HG03354 (cell line): ENCODE data around the gene DHRS7B.
"Not testable (repeated sequence)": the region's sequence is repeated elsewhere in the genome, so short reads cannot be mapped to it uniquely, and the experiment has no call there.

Source experiments
- ATAC-seq: cut with Tn5 transposase; IDR thresholded peaks from one replicate; pipeline ENCODE4 v1.9.1; 2021; ENCODE audit warnings: mild to moderate bottlenecking; ENCODE audit not compliant: unreplicated experiment, poor library complexity, severe bottlenecking

DHRS7B gene

GRCh38 chr17:21173543-21173942 lies 46.8 kb downstream of the DHRS7B start:
- no peak for ATAC-seq

DNA sequence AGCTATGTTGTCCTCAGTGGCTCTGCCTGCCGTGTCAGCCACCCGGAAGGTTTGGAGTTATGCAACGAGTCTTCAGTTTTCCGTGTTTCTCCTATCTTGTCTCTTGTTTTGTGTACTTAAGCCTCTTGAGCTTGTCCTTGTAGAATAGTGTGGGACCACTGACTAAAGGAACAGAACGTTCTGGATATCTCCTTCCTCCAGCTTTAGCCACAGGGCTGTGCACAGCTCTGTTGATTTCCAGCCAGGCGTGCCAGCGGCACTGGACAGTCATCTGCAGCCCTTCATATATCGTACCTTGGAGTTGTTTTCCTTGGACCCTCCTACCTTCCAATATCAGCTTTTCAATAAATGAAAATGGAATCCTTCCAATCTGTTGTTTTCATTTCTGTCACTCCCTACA lies 47.4 kb downstream of the DHRS7B start:
- no peak for ATAC-seq

- ATAC-seq, result no peak
Observed at GRCh38 chr17:21174713-21175112, 47.9 kb downstream of the DHRS7B start.

DNA sequence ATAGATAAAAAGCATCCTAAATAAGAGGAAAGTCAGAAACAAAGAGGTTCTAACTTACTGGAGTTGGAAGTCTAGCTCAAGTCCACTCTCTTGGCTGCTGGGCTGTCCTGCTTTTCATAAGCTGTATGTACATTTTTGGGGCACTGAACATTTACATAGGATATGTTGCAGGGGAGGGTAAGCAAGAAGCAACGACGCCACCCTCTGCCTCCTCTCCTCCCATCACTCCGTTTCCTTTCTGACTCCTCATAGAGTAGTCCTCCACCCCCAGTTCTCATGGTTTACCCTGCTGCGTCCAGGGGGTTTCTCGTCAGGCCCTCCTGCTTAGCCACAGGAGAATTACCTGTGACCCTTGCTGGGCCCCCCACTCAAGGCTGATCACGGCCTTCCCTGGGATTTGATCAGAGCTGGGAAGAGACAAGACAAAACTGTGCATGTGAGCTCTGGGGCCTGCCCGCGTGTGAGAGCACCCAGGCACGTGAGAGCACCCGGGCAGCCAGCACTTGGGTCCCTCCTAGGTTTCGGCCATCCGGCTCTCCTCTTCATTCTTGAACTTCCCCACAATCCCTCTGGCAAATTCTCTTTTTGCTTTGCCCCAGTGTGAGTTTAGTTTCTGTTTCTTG lies 50.1 kb downstream of the DHRS7B start:
- ATAC-seq, result no peak

GRCh38 chr17:21177401-21177800 lies 50.6 kb downstream of the DHRS7B start:
- ATAC-seq, result no peak

DNA sequence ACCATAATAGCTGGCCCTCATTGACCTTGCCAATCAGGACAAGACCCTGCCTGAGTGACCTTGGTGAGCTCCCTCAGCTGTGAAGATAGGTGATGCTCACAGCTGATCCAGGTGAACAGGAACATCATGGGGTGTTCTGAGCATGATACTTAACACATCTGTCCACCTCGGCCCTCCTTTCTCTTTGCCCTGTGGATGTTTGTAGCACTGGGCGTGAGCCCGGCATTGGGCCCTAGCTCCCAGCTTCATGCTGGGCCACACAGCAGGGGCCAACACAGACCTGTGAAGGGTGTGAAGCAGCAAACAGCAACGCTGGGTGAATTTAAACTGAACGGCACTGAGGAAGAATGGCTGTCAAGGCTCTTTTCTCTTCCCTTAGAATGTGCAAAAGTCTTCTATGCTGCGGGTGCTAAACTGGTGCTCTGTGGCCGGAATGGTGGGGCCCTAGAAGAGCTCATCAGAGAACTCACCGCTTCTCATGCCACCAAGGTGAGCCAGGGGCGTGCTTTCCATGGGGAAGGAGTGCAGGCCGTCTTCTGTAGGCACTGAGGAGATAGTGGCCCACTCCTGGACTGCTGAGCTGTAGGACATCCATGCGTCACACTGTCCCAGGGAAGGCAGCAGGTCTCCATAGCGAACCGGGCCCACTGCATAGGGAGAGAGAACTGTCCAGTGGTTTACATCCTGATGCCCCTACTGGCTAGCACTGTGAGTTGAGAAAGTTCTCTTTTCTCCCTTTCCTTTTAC lies 51.3 kb downstream of the DHRS7B start:
- ATAC-seq, result no peak

GRCh38 chr17:21183468-21183867 lies 56.7 kb downstream of the DHRS7B start:
- ATAC-seq, result no peak

- ATAC-seq, result no peak
Observed at GRCh38 chr17:21184570-21184969, 57.8 kb downstream of the DHRS7B start.

GRCh38 chr17:21185061-21185460 lies 58.3 kb downstream of the DHRS7B start:
- ATAC-seq, result no peak

DNA sequence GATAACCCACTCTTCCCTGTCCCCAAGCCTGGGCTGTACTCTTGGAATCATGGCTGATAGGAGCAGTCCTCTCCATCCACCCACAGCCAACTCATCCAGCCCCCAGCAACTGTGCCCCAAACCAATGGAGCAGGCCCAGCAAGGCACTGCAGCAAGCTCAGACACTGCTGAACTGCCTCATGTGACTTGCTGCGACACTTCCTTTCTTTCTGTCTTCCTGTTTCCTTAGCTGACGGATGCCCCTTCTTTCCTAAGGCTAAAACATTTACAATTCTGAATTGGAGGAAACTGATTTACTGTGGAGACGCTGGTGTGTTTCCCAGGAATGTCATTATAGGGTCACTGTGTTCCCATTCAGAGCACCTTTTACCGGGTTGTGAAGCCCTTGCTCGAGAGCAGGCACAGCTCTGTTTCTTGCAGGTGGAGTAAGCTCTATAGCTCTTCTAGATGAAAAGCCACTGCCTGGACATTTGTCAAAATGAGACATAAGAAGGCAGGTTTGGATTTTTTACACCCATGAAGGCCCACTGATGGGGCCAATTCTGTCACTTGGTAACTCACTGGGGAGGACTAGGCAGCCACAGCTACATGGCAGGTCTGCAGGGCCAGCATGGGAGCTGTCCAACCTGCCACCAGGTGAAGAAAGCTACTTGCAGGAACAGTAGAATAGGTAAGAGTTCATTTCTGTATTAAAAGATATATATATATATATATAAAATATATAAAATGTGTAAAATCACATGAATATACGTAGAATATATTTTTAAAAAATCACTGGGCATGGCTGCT lies 59.8 kb downstream of the DHRS7B start:
- no peak for ATAC-seq

- no peak for ATAC-seq
Observed at GRCh38 chr17:21189361-21189760, 62.6 kb downstream of the DHRS7B start.

DNA sequence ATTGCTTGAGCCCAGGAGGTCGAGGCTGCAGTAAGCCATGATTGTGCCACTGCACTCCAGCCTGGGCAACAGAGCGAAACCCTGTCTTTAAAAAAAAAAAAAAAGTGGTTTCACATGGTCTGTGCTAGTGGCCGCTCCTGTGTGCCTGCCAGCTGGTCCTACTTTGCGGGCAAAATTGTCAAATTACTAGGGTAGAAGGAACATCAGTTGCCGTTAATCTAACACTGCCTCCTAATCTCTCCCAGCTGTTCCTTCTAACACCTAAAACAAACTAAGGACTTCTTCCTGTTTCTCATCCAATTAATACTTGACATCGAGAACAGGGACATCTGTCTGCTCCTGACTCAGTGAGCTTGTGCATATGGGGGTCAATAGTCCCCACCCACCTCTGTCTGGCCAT lies 63.3 kb downstream of the DHRS7B start:
- no peak for ATAC-seq

- no peak for ATAC-seq
Observed at GRCh38 chr17:21191698-21192097, 64.9 kb downstream of the DHRS7B start.

- not testable (repeated sequence) for ATAC-seq
Observed at GRCh38 chr17:21192414-21192813, 65.7 kb downstream of the DHRS7B start.

GRCh38 chr17:21193031-21193430 lies 66.3 kb downstream of the DHRS7B start:
- no peak for ATAC-seq

GRCh38 chr17:21194226-21194625 lies 67.5 kb downstream of the DHRS7B start:
- ATAC-seq, result no peak

DNA sequence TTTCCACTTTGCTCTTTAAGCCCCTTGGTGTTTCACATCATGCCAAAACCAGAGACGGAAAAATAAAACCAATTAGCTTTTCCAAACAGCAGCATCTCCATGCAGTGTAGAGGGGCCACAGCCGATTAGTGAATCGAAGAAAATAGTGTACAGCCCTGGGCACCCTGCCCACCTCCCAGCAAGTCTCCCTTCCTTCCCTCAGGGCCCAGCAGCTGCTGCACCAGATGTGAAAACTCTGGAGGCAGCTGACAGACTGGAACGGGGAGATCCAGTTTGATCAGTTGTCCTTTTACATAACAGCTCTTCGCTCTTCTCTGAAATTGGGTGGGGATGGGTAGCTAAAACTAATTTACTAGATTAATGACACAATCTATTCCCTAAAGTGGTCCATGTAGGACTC lies 67.9 kb downstream of the DHRS7B start:
- ATAC-seq, result no peak

GRCh38 chr17:21196126-21196525 lies 69.4 kb downstream of the DHRS7B start:
- ATAC-seq, result no peak

- ATAC-seq, result no peak
Observed at GRCh38 chr17:21198411-21198810, 71.6 kb downstream of the DHRS7B start.

DNA sequence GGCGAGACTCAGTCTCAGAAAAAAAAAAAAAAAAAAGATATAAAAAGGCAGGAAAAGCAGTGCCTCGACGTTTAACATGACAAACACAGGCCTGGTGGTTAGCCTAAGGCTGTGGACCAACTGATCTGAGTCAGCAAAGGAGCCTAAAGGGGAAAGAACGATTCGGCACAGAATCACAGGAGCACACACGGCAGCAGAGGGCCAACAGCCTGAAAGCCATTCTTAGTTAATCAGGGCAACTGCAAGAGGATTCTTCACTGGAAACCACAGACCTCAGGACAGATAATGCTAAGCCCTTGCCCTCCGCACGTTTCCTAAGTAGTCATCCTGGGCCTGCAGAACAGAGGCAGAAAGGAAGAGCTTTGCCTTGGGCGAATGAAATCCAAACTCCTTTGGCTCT lies 72.5 kb downstream of the DHRS7B start:
- ATAC-seq, result no peak

DNA sequence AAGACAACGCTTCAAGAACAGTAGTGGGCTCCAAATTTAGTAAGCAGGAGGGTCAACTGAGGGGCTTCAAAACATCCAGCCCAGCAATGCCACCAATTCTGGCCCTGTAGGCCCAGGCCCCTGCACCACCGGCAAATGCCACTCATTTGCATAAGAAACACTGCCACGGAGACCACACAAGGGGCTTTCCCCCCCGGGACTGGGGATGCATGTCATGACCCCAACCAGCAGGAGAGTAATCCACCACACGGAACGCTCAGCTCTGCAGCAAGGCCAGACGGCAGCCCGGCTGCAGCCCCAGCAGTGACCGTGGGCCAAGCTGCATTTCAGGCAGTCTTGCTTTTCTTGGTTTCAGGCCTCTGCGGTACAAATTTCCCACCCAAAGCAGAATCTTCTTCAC lies 73.1 kb downstream of the DHRS7B start:
- no peak for ATAC-seq
